Panc1 (cell line): Measurements from ENCODE around the gene DNAJC18. TPM values are rescaled to one million over a fixed set of nuclear protein-coding genes. Genes with fewer than 3 reads are reported as not detected.
"Not testable (repeated sequence)": the region's sequence is repeated elsewhere in the genome, so short reads cannot be mapped to it uniquely, and the experiment has no call there.

Experiments
- ATAC-seq: fragments of 200-7000 bp; cut with Tn5 transposase; 2 replicates; pipeline ENCODE4 v1.9.1; 2020; ENCODE audit warnings: mild to moderate bottlenecking, moderate library complexity
- BruUV-seq: library from RNA; stranded (reverse); fragments of 400-500 nt; replicated peaks from 2 replicates; lab custom pipeline; 2021; lab: Mats Ljungman, UMichigan
- CTCF ChIA-PET: fragments of 300-600 bp; sonication (Branson Sonifier 250); formaldehyde crosslinking; loops from one replicate; lab custom pipeline; 2022; ENCODE audit warnings: antibody characterized with exemption; lab: Charles Lee
- POLR2A ChIA-PET: fragments of 300-600 bp; sonication (Branson Sonifier 250); formaldehyde crosslinking; loops from one replicate; lab custom pipeline; 2022; ENCODE audit warnings: antibody characterized with exemption; lab: Charles Lee
- DNase-seq: peaks from one replicate; pipeline ENCODE4 v3.0.0-alpha.2; 2010; ENCODE audit warnings: low read depth, low spot score
- H3K27ac ChIP-seq: 2 replicates; pipeline ENCODE4 v1.5.1; 2011; ENCODE audit warnings: mild to moderate bottlenecking, low read length, inconsistent platforms
- H3K27me3 ChIP-seq: fragments of 200-500 bp; sonication (Bioruptor generic); 2 replicates; pipeline ENCODE4 v1.6.0; 2014; ENCODE audit warnings: low read length, inconsistent platforms; ENCODE audit not compliant: control insufficient read depth, insufficient read depth
- H3K36me3 ChIP-seq: fragments of 200-500 bp; sonication (Bioruptor generic); 2 replicates; pipeline ENCODE4 v1.5.1; 2014; ENCODE audit warnings: inconsistent platforms, mild to moderate bottlenecking, low read length, moderate library complexity; ENCODE audit not compliant: control insufficient read depth, insufficient read depth
- H3K4me1 ChIP-seq: 2 replicates; pipeline ENCODE4 v1.5.1; 2011; ENCODE audit warnings: inconsistent platforms, mild to moderate bottlenecking, low read length, moderate library complexity; ENCODE audit not compliant: control insufficient read depth, insufficient read depth
- H3K4me3 ChIP-seq, 2 experiments: 2 replicates each; pipeline ENCODE4 v1.5.1; 2011 to 2012; ENCODE audit warnings: low read depth in 2 of 2, low read length in 2 of 2, mild to moderate bottlenecking in 2 of 2, inconsistent platforms in 1 of 2, moderate library complexity in 1 of 2
- H3K9me3 ChIP-seq: fragments of 200-500 bp; sonication (Bioruptor generic); 2 replicates; pipeline ENCODE4 v1.5.1; 2014; ENCODE audit warnings: low read depth, mild to moderate bottlenecking, inconsistent platforms, low read length, moderate library complexity; ENCODE audit not compliant: control insufficient read depth, insufficient read depth
- CTCF ChIP-seq: fragments of 450-650 bp; IDR thresholded peaks from 2 replicates; pipeline ENCODE4 v1.5.1; 2017; ENCODE audit warnings: mild to moderate bottlenecking
- POLR2AphosphoS5 ChIP-seq: IDR thresholded peaks from 2 replicates; pipeline ENCODE4 v1.6.1; 2012; ENCODE audit warnings: mild to moderate bottlenecking, low read depth, low read length, moderate library complexity
- REST ChIP-seq, 2 experiments: IDR thresholded peaks; 2 replicates each; pipeline ENCODE4 v1.6.1; 2011 to 2012; ENCODE audit warnings: low read depth in 2 of 2, control low read depth in 1 of 2, low read length in 1 of 2, mild to moderate bottlenecking in 1 of 2, moderate library complexity in 1 of 2; ENCODE audit not compliant: insufficient read depth in 1 of 2
- SIN3A ChIP-seq: IDR thresholded peaks from 2 replicates; pipeline ENCODE4 v1.6.1; 2012; ENCODE audit warnings: low read depth, mild to moderate bottlenecking, low read length, moderate library complexity, borderline replicate concordance; ENCODE audit not compliant: insufficient read depth
- TCF7L2 ChIP-seq: IDR thresholded peaks from 2 replicates; pipeline ENCODE4 v1.6.1; 2011; ENCODE audit warnings: mild to moderate bottlenecking, low read depth, low read length, inconsistent platforms
- in situ Hi-C: cut with HindIII; loops from 2 replicates; pipeline ENCODE4 v1.10.0; 2016; ENCODE audit warnings: low sequenced_read_pairs, low pct_unique_long_range_greater_than_20kb
- intact Hi-C: fragments of 100-400 bp; cut with micrococcal nuclease; formaldehyde crosslinking; loops from one replicate; pipeline ENCODE4 v1.10.0; 2022; ENCODE audit not compliant: unreplicated experiment
- total RNA-seq: library from RNA; stranded (reverse); gene quantifications from one replicate; pipeline ENCODE4 v1.2.1, GENCODE V29; 2021; ENCODE audit not compliant: unreplicated experiment

DNAJC18 gene
- total RNA-seq, 1 experiment from 2014 or later, result 8.8 TPM

GRCh38 chr5:139387611-139388197, 51.6 kb downstream of the DNAJC18 start:
- H3K27ac ChIP-seq, result no peak overlapping the region
- DNase-seq (no peak), ATAC-seq (no peak)
- TF ChIP-seq REST (IDR thresholded peaks at IDR 0.05; ENCODE audit: insufficient read depth in 1 of 2, low read depth in 2 of 2, low read length in 1 of 2), result no peak
- no peak for TF ChIP-seq SIN3A
- no peak for TF ChIP-seq CTCF
- no peak for TF ChIP-seq TCF7L2
- TF ChIP-seq POLR2AphosphoS5, result no peak
- no TSS peak for BruUV-seq
- no peak overlapping the region for H3K4me3 ChIP-seq
- H3K27me3 ChIP-seq, result no peaks in the 10 kb centered on the region
- CTCF ChIA-PET, result interaction anchor here (0.5 kb wide), 1 partner anchor 8 kb away, joined by 3 read pairs; no protein-coding TSS in a partner anchor
- H3K4me1 ChIP-seq, result peaks cover 15% of the 10 kb centered on the region
- in situ Hi-C loops (no loop called here), intact Hi-C loops (no loop called here)
- POLR2A ChIA-PET, result interaction anchor here (0.5 to 0.7 kb wide), 2 partner anchors 31 to 115 kb away, joined by 5 read pairs; no protein-coding TSS in a partner anchor
- H3K36me3 ChIP-seq, result peaks cover 2% of the 10 kb centered on the region; the same call in 1 of the 2 replicates
- H3K9me3 ChIP-seq, result no peaks in the 10 kb centered on the region

GRCh38 chr5:139386956-139387355, 52.4 kb downstream of the DNAJC18 start:
- H3K27me3 ChIP-seq, DNase-seq, H3K36me3 ChIP-seq, H3K9me3 ChIP-seq, H3K27ac ChIP-seq, in situ Hi-C loops, intact Hi-C loops, BruUV-seq, H3K4me3 ChIP-seq, ATAC-seq, CTCF ChIA-PET: not testable (repeated sequence)
- H3K4me1 ChIP-seq, result peaks cover 15% of the 10 kb centered on the region
- POLR2A ChIA-PET, result interaction anchor here (0.7 kb wide), 1 partner anchor 116 kb away, joined by 5 read pairs; no protein-coding TSS in a partner anchor

GRCh38 chr5:139386050-139386438, 53.3 kb downstream of the DNAJC18 start:
- Histone ChIP-seq H3K27me3 (no peaks in the 10 kb centered on the region), H3K36me3 (no peaks in the 10 kb centered on the region), H3K9me3 (no peaks in the 10 kb centered on the region), H3K27ac (no peak overlapping the region), H3K4me3 (no peak overlapping the region), H3K4me1 (peaks cover 6% of the 10 kb centered on the region)
- in situ Hi-C loops (no loop called here), intact Hi-C loops (no loop called here)
- TF ChIP-seq CTCF (no peak), TCF7L2 (no peak), SIN3A (no peak), REST (IDR thresholded peaks at IDR 0.05; ENCODE audit: insufficient read depth in 1 of 2, low read depth in 2 of 2, low read length in 1 of 2) (no peak), POLR2AphosphoS5 (no peak)
- ATAC-seq (no peak), DNase-seq (no peak)
- no TSS peak for BruUV-seq
- ChIA-PET POLR2A (no interaction called here), CTCF (no interaction called here)
